Adipocyte (in vitro differentiated cells): ENCODE measurements around the gene SLIT3.

ENCODE experiments used
- DNase-seq: peaks from one replicate; pipeline ENCODE4 v3.0.0-alpha.2; 2015; ENCODE audit warnings: low read depth
- H3K27me3 ChIP-seq: replicated peaks from 2 replicates; pipeline ENCODE4 v1.7.0; 2013; ENCODE audit warnings: mild to moderate bottlenecking, low read length, moderate library complexity; ENCODE audit not compliant: control insufficient read depth, insufficient read depth
- H3K36me3 ChIP-seq: 2 replicates; pipeline ENCODE4 v1.7.0; 2013; ENCODE audit warnings: low read length, mild to moderate bottlenecking, moderate library complexity; ENCODE audit not compliant: control insufficient read depth, insufficient read depth, severe bottlenecking
- H3K4me1 ChIP-seq: 2 replicates; pipeline ENCODE4 v1.7.0; 2013; ENCODE audit warnings: mild to moderate bottlenecking, low read length, moderate library complexity; ENCODE audit not compliant: control insufficient read depth, insufficient read depth
- H3K4me3 ChIP-seq: 2 replicates; pipeline ENCODE4 v1.7.0; 2013; ENCODE audit warnings: mild to moderate bottlenecking, low read length, moderate library complexity
- H3K9ac ChIP-seq: 2 replicates; pipeline ENCODE4 v1.7.0; 2013; ENCODE audit warnings: mild to moderate bottlenecking, low read length, moderate library complexity
- H3K9me3 ChIP-seq: 2 replicates; pipeline ENCODE4 v1.7.0; 2013; ENCODE audit warnings: mild to moderate bottlenecking, low read length, moderate library complexity; ENCODE audit not compliant: control insufficient read depth

SLIT3 gene

GRCh38 chr5:169100735-169101075 lies 200.2 kb downstream of the SLIT3 start:
- Histone ChIP-seq H3K9ac (no peak overlapping the region), H3K4me3 (no peak overlapping the region), H3K4me1 (peaks cover 34% of the 10 kb centered on the region), H3K36me3 (peaks cover 16% of the 10 kb centered on the region), H3K9me3 (no peaks in the 10 kb centered on the region), H3K27me3 (no peaks in the 10 kb centered on the region)
- DNase-seq = peak; percentile 29

- Histone ChIP-seq H3K27me3 (no peaks in the 10 kb centered on the region), H3K4me1 (peaks cover 41% of the 10 kb centered on the region), H3K4me3 (peak overlapping the region; percentile 11), H3K36me3 (peaks cover 10% of the 10 kb centered on the region), H3K9me3 (no peaks in the 10 kb centered on the region), H3K9ac (no peak overlapping the region)
- DNase-seq = no peak
Observed at GRCh38 chr5:169099801-169100734, 200.9 kb downstream of the SLIT3 start.

- Histone ChIP-seq H3K4me3 (no peak overlapping the region), H3K27me3 (no peaks in the 10 kb centered on the region), H3K36me3 (no peaks in the 10 kb centered on the region), H3K4me1 (peaks cover 48% of the 10 kb centered on the region), H3K9me3 (no peaks in the 10 kb centered on the region), H3K9ac (no peak overlapping the region)
- no peak for DNase-seq
Observed at GRCh38 chr5:169098331-169099121, 202.4 kb downstream of the SLIT3 start.

GRCh38 chr5:169097374-169098326 lies 203.3 kb downstream of the SLIT3 start:
- Histone ChIP-seq H3K9ac (peak overlapping the region; percentile 11), H3K4me3 (no peak overlapping the region), H3K36me3 (no peaks in the 10 kb centered on the region), H3K4me1 (peaks cover 48% of the 10 kb centered on the region), H3K27me3 (no peaks in the 10 kb centered on the region), H3K9me3 (no peaks in the 10 kb centered on the region)
- DNase-seq = peak; percentile 53

- no peaks in the 10 kb centered on the region for H3K9me3 ChIP-seq
- no peaks in the 10 kb centered on the region for H3K27me3 ChIP-seq
- no peak overlapping the region for H3K4me3 ChIP-seq
- H3K4me1 ChIP-seq = peaks cover 46% of the 10 kb centered on the region
- DNase-seq = peak; percentile 54
- H3K36me3 ChIP-seq = peaks cover under 1% of the 10 kb centered on the region
- H3K9ac ChIP-seq = no peak overlapping the region
Observed at GRCh38 chr5:169095976-169096375, 205.0 kb downstream of the SLIT3 start.

GRCh38 chr5:169095410-169095960 lies 205.5 kb downstream of the SLIT3 start:
- H3K9ac ChIP-seq = peak overlapping the region; percentile 50
- no peaks in the 10 kb centered on the region for H3K9me3 ChIP-seq
- H3K4me1 ChIP-seq = peaks cover 41% of the 10 kb centered on the region
- no peak for DNase-seq
- peaks cover 5% of the 10 kb centered on the region for H3K36me3 ChIP-seq
- H3K27me3 ChIP-seq = no peaks in the 10 kb centered on the region
- H3K4me3 ChIP-seq = peak overlapping the region; percentile 30

GRCh38 chr5:169094586-169095409 lies 206.1 kb downstream of the SLIT3 start:
- H3K4me3 ChIP-seq = peak overlapping the region; percentile 30
- peak overlapping the region; percentile 50 for H3K9ac ChIP-seq
- H3K27me3 ChIP-seq = no peaks in the 10 kb centered on the region
- peaks cover 34% of the 10 kb centered on the region for H3K4me1 ChIP-seq
- H3K9me3 ChIP-seq = no peaks in the 10 kb centered on the region
- peaks cover 8% of the 10 kb centered on the region for H3K36me3 ChIP-seq
- DNase-seq = peak; percentile 59

- no peak for DNase-seq
- H3K4me1 ChIP-seq = peaks cover 17% of the 10 kb centered on the region
- H3K9ac ChIP-seq = no peak overlapping the region
- no peaks in the 10 kb centered on the region for H3K27me3 ChIP-seq
- no peak overlapping the region for H3K4me3 ChIP-seq
- peaks cover 10% of the 10 kb centered on the region for H3K36me3 ChIP-seq
- no peaks in the 10 kb centered on the region for H3K9me3 ChIP-seq
Observed at GRCh38 chr5:169091396-169091980, 209.5 kb downstream of the SLIT3 start.

- H3K9me3 ChIP-seq = no peaks in the 10 kb centered on the region
- no peak for DNase-seq
- H3K9ac ChIP-seq = no peak overlapping the region
- H3K27me3 ChIP-seq = no peaks in the 10 kb centered on the region
- no peaks in the 10 kb centered on the region for H3K4me1 ChIP-seq
- peaks cover 10% of the 10 kb centered on the region for H3K36me3 ChIP-seq
- H3K4me3 ChIP-seq = no peak overlapping the region
Observed at GRCh38 chr5:169089343-169089742, 211.6 kb downstream of the SLIT3 start.
